Neural progenitor cell (in vitro differentiated cells): ENCODE measurements around the gene FMN1.

Source experiments
- CTCF ChIP-seq: fragments of 200-600 bp; sonication (generic); IDR thresholded peaks from 2 replicates; pipeline ENCODE4 v1.5.1; 2017; ENCODE audit warnings: antibody characterized with exemption, mild to moderate bottlenecking
- EZH2 ChIP-seq: fragments of 200-600 bp; sonication (generic); IDR thresholded peaks from 2 replicates; pipeline ENCODE4 v1.6.1; 2017; ENCODE audit warnings: antibody characterized with exemption, mild to moderate bottlenecking, moderate library complexity

GRCh38 chr15:33022629-33023028 is 171.9 kb downstream of the FMN1 start:
- TF ChIP-seq CTCF (no peak), EZH2 (no peak)
